ENCODE data around the gene SETDB1. TPM values are rescaled to one million over a fixed set of nuclear protein-coding genes. Genes with fewer than 3 reads are reported as not detected.

SETDB1 gene
- total and polyA plus RNA-seq, 2 of the 13 experiments (the other 11 are each of a cell fraction or from before 2014, with no cell fraction given) = 33.1 to 34.6 TPM

- TF ChIP-seq, protein P1, sequence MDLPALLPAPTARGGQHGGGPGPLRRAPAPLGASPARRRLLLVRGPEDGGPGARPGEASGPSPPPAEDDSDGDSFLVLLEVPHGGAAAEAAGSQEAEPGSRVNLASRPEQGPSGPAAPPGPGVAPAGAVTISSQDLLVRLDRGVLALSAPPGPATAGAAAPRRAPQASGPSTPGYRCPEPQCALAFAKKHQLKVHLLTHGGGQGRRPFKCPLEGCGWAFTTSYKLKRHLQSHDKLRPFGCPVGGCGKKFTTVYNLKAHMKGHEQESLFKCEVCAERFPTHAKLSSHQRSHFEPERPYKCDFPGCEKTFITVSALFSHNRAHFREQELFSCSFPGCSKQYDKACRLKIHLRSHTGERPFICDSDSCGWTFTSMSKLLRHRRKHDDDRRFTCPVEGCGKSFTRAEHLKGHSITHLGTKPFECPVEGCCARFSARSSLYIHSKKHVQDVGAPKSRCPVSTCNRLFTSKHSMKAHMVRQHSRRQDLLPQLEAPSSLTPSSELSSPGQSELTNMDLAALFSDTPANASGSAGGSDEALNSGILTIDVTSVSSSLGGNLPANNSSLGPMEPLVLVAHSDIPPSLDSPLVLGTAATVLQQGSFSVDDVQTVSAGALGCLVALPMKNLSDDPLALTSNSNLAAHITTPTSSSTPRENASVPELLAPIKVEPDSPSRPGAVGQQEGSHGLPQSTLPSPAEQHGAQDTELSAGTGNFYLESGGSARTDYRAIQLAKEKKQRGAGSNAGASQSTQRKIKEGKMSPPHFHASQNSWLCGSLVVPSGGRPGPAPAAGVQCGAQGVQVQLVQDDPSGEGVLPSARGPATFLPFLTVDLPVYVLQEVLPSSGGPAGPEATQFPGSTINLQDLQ (CRISPR knock-in tag; IDR thresholded peaks at IDR 0.05) = no peak
- TF ChIP-seq ZNF501 (CRISPR knock-in tag; IDR thresholded peaks at IDR 0.05) (no peak), FOXO1 (CRISPR knock-in tag; IDR thresholded peaks at IDR 0.05) (peak; percentile 22; the same call in 1 of the 2 replicates), ZNF746 (CRISPR knock-in tag; IDR thresholded peaks at IDR 0.05) (0 out of 2 replicates have a peak, but pooled peaks have one; percentile 8), EZH2 (conservative IDR thresholded peaks at IDR 0.05; ENCODE audit: low read depth, low read length) (no peak), MIER3 (CRISPR knock-in tag; IDR thresholded peaks at IDR 0.05; ENCODE audit: borderline replicate concordance) (no peak; the same call in 1 of the 2 replicates), ZFX (CRISPR knock-in tag; IDR thresholded peaks at IDR 0.05; ENCODE audit: low read depth) (peak; percentile 77), KAT8 (CRISPR knock-in tag; IDR thresholded peaks at IDR 0.05) (peak; percentile 45; the same call in 1 of the 2 replicates), HCFC1 (IDR thresholded peaks at IDR 0.05; ENCODE audit: low read depth, low read length) (no peak), ZGPAT (CRISPR knock-in tag; IDR thresholded peaks at IDR 0.05) (no peak), TP53 (CRISPR knock-in tag; conservative IDR thresholded peaks at IDR 0.05) (no peak), ZNF10 (CRISPR knock-in tag; IDR thresholded peaks at IDR 0.05; ENCODE audit: borderline replicate concordance, low read depth) (no peak), CREB1 (IDR thresholded peaks at IDR 0.05) (no peak), CREB1 (CRISPR knock-in tag; IDR thresholded peaks at IDR 0.05) (no peak), SIX4 (CRISPR knock-in tag; IDR thresholded peaks at IDR 0.05) (no peak), JUND (CRISPR knock-in tag; IDR thresholded peaks at IDR 0.05) (no peak), JUNB (CRISPR knock-in tag; IDR thresholded peaks at IDR 0.05; ENCODE audit: borderline replicate concordance) (no peak)
- TF ChIP-seq, protein P2, sequence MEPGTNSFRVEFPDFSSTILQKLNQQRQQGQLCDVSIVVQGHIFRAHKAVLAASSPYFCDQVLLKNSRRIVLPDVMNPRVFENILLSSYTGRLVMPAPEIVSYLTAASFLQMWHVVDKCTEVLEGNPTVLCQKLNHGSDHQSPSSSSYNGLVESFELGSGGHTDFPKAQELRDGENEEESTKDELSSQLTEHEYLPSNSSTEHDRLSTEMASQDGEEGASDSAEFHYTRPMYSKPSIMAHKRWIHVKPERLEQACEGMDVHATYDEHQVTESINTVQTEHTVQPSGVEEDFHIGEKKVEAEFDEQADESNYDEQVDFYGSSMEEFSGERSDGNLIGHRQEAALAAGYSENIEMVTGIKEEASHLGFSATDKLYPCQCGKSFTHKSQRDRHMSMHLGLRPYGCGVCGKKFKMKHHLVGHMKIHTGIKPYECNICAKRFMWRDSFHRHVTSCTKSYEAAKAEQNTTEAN (CRISPR knock-in tag; conservative IDR thresholded peaks at IDR 0.05) = 0 out of 2 replicates have a peak, but pooled peaks have one; percentile 7
- TF ChIP-seq, protein P3, sequence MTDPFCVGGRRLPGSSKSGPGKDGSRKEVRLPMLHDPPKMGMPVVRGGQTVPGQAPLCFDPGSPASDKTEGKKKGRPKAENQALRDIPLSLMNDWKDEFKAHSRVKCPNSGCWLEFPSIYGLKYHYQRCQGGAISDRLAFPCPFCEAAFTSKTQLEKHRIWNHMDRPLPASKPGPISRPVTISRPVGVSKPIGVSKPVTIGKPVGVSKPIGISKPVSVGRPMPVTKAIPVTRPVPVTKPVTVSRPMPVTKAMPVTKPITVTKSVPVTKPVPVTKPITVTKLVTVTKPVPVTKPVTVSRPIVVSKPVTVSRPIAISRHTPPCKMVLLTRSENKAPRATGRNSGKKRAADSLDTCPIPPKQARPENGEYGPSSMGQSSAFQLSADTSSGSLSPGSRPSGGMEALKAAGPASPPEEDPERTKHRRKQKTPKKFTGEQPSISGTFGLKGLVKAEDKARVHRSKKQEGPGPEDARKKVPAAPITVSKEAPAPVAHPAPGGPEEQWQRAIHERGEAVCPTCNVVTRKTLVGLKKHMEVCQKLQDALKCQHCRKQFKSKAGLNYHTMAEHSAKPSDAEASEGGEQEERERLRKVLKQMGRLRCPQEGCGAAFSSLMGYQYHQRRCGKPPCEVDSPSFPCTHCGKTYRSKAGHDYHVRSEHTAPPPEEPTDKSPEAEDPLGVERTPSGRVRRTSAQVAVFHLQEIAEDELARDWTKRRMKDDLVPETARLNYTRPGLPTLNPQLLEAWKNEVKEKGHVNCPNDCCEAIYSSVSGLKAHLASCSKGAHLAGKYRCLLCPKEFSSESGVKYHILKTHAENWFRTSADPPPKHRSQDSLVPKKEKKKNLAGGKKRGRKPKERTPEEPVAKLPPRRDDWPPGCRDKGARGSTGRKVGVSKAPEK (CRISPR knock-in tag; IDR thresholded peaks at IDR 0.05; ENCODE audit: borderline replicate concordance) = no peak
- TF ChIP-seq, protein P4, sequence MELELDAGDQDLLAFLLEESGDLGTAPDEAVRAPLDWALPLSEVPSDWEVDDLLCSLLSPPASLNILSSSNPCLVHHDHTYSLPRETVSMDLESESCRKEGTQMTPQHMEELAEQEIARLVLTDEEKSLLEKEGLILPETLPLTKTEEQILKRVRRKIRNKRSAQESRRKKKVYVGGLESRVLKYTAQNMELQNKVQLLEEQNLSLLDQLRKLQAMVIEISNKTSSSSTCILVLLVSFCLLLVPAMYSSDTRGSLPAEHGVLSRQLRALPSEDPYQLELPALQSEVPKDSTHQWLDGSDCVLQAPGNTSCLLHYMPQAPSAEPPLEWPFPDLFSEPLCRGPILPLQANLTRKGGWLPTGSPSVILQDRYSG (CRISPR knock-in tag; IDR thresholded peaks at IDR 0.05) = no peak
Measured at GRCh38 chr1:150981177-150981804, 55.1 kb downstream of the SETDB1 start (continued).
